Measurements from ENCODE around the gene STK31.
"Not testable (repeated sequence)": the region's sequence is repeated elsewhere in the genome, so short reads cannot be mapped to it uniquely, and the experiment has no call there.

Gene STK31

DNA sequence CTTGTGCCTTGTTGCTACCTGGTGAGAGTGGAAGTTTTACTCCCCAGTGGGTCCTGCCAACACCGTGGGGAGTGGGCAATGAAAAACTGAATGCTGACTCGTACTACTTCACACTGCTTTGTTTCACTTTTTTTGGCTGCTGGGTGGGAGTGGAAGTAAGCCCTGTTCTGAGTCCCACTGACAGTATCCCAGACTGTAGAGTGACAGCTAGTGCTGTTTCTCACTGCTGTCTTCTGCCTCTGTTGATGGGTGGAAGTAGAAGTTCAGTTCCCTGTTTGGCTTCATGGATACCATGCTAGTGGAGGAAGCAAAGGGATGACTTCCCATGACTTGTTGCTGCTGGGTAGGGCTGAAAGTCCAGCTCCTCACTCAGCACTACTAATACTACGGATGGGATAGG lies 98.4 kb downstream of the STK31 start:
- no peak for DNase-seq (ENCODE audit: low read depth)

DNA sequence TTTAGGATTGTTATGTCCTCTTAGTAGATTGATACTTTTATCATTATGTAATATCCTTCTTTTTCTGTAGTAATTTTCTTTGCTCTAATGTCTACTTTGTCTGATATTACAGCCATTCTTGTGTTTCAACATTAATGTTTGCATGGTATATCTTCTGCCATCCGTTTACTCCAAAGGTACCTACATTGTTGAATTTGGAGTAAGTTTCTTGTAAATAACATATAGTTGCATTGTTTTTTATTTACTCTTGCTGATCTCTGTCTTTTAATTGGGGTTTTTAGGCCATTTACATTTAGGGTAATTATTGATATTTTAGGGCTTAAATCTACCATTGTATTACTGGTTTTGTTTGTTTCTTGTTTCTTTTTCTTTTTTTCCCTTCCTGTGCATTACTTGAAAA lies 100.1 kb downstream of the STK31 start:
- DNase-seq (ENCODE audit: low read depth): no peak

DNA sequence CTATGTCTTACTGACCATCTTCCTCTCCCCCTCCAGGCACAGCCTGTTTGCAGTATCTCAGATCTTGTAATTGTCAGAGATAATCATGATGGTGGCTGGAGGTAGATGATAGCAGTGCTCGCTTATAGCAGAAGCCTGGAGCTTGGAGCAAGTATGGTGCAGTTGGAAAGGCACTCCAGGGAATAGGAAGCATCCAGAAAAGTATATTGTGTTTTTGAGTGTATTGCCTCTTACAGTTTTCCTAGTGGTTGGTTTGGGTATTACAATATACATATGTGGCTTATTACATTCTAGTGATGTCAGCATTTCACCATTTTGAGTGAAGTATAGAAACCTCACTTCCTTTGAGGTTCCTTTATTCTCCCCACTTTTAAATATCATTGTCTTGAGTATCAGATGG lies 101.5 kb downstream of the STK31 start:
- DNase-seq (ENCODE audit: low read depth): no peak

DNA sequence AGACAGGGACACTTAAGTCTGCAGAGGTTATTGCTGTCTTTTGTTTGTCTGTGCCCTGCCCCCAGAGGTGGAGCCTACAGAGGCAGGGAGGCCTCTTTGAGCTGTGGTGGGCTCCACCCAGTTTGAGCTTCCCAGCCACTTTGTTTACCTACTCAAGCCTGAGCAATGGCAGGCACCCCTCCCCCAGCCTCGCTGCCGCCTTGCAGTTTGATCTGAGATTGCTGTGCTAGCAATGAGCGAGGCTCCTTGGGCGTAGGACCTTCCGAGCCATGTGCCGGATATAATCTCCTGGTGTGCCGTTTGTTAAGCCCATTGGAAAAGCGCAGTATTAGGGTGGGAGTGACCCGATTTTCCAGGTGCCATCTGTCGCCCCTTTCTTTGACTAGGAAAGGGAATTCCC lies 118.1 kb downstream of the STK31 start:
- not testable (repeated sequence) for DNase-seq (ENCODE audit: low read depth)

DNA sequence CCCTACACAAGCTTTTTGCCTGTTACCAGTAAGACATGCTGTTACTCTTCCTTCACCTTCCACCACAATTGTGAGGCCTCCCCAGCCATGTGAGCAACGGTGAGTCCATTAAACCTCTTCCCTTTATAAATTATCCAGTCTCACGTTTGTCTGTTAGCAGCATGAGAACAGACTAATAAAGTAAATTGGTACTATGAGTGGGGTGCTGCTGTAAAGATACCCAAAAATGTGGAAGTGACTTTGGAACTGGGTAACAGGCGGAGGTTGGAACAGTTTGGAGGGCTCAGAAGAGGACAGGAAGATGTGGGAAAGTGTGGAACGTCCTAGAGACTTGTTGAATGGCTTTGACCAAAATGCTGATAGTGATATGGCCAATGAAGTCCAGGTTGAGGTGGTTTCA lies 122.7 kb downstream of the STK31 start:
- not testable (repeated sequence) for DNase-seq (ENCODE audit: low read depth)

DNA sequence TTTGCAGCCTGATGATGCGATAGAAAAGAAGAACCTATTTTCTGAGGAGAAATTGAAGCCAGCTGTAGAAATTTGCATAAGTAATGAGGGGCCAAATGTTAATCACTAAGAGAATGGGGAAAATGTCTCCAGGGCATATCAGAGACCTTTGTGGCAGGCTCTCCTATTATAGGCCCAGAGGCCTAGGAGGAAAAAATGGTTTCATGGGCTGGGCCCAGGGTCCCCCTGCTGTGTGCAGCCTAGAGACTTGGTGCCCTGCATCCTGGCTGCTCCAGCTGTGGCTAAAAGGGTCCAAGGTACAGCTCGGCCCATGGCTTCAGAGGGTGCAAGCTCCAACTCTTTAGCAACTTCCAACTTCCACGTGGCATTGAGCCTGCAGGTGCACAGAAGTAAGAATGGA lies 123.4 kb downstream of the STK31 start:
- no peak for DNase-seq (ENCODE audit: low read depth)

DNA sequence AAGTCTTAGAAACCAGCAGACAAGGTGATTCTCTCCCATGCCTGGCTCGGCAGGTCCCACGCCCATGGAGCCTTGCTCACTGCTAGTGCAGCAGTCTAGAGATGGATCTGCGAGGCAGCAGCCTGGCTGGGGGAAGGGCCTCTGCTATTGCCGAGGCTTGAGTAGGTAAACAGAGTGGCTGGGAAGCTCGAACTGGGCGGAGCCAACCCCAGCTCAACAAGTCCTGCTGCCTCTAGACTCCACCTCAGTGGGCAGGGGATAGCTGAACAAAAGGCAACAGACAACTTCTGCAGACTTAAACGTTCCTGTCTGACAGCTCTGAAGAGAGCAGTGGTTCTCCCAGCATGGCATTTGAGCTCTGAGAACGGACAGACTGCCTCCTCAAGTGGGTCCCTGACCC lies 134.8 kb downstream of the STK31 start:
- not testable (repeated sequence) for DNase-seq (ENCODE audit: low read depth)

DNA sequence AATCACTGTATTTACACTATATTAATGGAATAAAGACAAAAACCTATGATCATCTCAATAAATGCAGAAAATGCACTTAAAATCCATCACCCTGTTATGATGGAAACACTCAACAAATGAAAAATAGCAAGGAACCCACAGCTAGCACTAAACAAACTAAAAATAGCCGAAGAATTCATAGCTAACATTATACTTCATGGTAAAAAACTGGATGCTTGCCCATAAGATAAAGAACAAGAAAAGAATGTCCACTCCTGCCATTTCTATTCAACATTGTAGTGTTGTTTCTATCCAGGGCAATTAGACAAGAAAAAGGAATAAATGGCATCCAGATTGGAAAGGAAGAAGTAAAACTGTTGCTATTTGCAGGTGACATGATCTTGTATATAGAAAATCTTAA lies 142.1 kb downstream of the STK31 start:
- DNase-seq (ENCODE audit: low read depth): no peak

DNA sequence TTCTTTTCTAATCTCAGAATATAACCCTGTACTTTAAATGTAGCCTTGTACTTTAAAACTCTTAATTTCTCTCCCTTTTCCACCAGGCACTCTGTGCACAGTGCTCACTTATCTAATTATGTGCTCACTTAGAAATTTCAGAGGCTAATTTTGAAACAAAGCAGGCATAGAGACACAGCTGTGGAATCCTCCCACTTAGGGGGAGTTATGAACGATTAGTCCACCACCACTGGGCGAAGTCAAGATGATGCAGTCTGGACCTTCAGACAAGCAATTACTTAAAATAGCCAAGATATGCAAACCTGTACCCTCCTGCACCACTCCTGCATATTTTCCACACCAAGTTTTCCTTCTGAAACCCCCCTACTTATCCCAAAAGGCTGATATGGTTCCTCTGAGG lies 143.0 kb downstream of the STK31 start:
- no peak for DNase-seq (ENCODE audit: low read depth)

DNA sequence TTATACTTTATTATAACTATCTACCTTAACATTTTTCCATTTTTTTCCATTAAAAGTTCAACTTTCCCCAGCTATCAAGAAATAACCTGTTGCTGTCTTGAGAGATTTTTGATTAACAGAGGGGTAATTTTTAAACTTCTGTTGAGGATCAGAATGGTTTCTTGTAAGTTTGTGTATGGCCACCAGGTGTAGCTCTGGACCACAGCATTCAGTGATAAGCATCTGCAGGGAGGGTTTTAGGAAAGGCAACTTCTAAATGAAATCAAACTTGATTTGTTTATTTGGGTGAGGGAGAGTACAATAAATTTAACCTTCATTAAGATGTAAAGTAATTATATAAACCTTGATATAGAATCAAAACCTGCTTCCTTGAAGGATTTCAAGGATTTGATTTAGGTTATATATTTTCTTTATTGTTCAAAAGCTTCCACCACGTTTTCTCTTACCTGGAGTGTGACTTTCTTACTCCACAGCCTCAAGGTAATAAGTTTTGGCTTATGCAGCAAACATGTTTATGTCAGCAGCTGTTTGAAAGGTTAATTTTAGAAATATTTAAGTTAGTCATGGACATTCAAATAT lies 153.3 kb downstream of the STK31 start:
- peak; percentile 11 for DNase-seq (ENCODE audit: low read depth)

DNA sequence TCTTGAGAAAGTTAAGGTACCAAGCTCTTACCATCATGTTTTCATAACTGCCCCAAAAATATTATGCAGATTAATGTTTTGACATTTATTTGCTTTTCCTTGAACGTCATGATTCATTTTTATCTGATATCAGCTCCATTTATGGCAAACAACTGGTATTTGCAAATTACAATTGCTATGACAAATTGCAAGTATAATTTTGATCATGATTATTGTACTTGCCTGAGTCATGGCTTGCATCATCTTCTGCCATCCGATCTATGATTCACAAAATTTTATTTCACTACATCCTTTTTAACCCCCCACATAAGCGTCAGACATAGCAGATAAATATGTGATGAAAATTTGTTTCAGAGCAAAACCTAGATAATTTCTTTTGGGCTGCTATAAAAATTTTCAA lies 155.0 kb downstream of the STK31 start:
- DNase-seq (ENCODE audit: low read depth): peak; percentile 32

DNA sequence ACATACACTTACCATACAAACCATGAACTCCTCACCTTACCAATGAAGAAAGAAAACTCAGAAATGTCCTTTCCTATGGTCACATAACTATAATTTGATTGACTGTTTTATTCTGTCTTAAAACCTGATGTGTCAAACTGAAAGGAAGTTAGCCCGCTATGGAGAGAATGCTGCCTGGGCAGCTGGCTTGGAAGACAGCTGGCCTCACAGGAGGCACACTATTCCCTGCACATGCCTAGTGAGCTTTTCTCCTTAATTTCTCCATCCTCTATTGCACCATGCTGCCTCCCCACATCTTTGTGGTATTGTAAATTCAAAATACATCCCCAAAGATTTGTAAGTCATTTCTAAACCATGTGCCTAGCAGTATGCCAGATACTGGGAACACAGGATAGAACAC lies 163.3 kb downstream of the STK31 start:
- DNase-seq (ENCODE audit: low read depth): no peak

DNA sequence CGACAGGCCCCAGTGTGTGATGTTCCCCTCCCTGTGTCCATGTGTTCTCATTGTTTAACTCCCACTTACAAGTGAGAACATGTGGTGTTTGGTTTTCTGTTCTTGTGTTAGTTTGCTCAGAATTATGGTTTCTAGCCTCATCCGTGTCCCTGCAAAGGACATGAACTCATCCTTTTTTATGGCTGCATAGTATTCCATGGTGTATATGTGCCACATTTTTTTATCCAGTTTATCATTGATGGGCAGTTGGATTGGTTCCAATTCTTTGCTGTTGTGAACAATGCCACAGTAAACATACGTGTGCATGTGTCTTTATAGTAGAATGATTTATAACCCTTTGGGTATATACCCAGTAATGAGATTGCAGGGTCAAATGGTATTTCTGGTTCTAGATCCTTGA lies 166.5 kb downstream of the STK31 start:
- DNase-seq (ENCODE audit: low read depth): not testable (repeated sequence)

Measured in GM04504 (cell line).